Keratinocyte (primary cell): Measurements from ENCODE around the gene DCTPP1.

Experiments used
- EZH2 ChIP-seq: IDR thresholded peaks from one replicate; pipeline ENCODE4 v1.6.1; 2012; ENCODE audit warnings: inconsistent platforms, mild to moderate bottlenecking, low read length, moderate library complexity
- TF ChIP-seq, protein P1 (sequence below), 3 experiments: IDR thresholded peaks in 1 of 3; conservative IDR thresholded peaks in 1 of 3; optimal IDR thresholded peaks in 1 of 3; 2 replicates in 2 of 3; 3 replicates in 1 of 3; pipeline versions ENCODE3 to v1.5.1; 2011; ENCODE audit warnings: low read length in 3 of 3, mild to moderate bottlenecking in 3 of 3, moderate library complexity in 2 of 3, control low read depth in 1 of 3, inconsistent platforms in 1 of 3; ENCODE audit not compliant: insufficient read depth in 2 of 3; ENCODE audit errors: extremely low read depth in 1 of 3

DNA sequence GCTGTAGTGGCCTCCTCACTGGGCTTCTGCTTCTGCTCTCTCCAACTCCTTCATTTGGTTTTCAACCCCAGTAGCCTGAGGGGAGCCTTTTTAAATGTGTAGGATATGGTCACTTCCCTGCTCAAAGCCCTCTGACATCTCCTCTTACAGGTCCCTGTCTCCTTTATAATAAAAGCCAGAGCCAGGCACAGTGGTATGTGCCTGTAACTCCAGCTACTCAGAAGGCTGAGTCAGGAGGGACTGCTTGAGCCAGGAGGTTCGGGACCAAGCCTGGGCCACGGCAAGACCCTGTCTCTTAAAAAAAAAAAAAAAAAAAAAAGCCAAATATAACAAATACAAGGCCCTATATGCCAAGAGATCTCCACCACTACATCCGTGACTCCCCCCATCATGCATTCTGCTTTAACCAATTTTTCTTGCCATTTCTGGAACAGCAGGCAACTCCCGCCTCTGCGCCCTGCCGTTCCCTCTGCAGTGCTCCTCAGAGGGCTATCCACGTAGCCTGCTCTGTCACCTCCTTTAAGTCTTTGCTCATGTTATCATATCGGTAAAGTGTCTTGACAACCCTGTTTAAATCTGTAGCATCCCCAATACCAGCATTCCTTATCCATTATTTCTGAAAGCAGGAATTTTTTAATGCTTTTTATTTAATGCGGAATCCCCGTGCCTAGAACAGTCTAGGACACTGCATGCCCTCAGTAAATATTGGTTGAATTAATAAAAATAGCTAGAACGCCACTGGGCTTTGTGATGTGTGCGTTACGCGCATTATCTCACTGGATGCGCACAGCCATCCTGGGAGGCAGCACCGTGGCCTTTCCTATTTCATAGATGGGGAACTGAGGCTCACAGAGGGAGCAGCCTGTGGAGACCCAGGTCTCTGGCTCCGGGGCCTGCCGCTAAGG is 13.0 kb downstream of the DCTPP1 start:
- TF ChIP-seq, protein P1, sequence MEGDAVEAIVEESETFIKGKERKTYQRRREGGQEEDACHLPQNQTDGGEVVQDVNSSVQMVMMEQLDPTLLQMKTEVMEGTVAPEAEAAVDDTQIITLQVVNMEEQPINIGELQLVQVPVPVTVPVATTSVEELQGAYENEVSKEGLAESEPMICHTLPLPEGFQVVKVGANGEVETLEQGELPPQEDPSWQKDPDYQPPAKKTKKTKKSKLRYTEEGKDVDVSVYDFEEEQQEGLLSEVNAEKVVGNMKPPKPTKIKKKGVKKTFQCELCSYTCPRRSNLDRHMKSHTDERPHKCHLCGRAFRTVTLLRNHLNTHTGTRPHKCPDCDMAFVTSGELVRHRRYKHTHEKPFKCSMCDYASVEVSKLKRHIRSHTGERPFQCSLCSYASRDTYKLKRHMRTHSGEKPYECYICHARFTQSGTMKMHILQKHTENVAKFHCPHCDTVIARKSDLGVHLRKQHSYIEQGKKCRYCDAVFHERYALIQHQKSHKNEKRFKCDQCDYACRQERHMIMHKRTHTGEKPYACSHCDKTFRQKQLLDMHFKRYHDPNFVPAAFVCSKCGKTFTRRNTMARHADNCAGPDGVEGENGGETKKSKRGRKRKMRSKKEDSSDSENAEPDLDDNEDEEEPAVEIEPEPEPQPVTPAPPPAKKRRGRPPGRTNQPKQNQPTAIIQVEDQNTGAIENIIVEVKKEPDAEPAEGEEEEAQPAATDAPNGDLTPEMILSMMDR (optimal IDR thresholded peaks at IDR 0.05 in 1 of 3, IDR thresholded peaks at IDR 0.05 in 1 of 3, conservative IDR thresholded peaks at IDR 0.05 in 1 of 3; ENCODE audit: extremely low read depth in 1 of 3, insufficient read depth in 2 of 3, low read length in 3 of 3): no peak
- no peak for TF ChIP-seq EZH2
